ENCODE data around the gene MAP3K6. TPM values are rescaled to one million over a fixed set of nuclear protein-coding genes. Genes with fewer than 3 reads are reported as not detected.

The MAP3K6 gene
- total and polyA plus RNA-seq, 11 donors, result 21.1 to 77.0 (median 47.5) TPM

- Histone ChIP-seq H3K9me3 (no peaks in the 10 kb centered on the region), H3K4me1 (peaks cover 0 to 45% (median 11%) of the 10 kb centered on the region in 12 donors), H3K36me3 (no peaks in the 10 kb centered on the region), H3K4me3 (no peak overlapping the region), H3K27me3 (peaks cover 0 to 5% (median 0%) of the 10 kb centered on the region in 9 donors), H3K27ac (no peak overlapping the region)
- WGBS, 4 donors, result 74 to 83% (median 79%) methylated on average over 5 to 11 of the region's 11 CpGs
- TF ChIP-seq, protein P1, sequence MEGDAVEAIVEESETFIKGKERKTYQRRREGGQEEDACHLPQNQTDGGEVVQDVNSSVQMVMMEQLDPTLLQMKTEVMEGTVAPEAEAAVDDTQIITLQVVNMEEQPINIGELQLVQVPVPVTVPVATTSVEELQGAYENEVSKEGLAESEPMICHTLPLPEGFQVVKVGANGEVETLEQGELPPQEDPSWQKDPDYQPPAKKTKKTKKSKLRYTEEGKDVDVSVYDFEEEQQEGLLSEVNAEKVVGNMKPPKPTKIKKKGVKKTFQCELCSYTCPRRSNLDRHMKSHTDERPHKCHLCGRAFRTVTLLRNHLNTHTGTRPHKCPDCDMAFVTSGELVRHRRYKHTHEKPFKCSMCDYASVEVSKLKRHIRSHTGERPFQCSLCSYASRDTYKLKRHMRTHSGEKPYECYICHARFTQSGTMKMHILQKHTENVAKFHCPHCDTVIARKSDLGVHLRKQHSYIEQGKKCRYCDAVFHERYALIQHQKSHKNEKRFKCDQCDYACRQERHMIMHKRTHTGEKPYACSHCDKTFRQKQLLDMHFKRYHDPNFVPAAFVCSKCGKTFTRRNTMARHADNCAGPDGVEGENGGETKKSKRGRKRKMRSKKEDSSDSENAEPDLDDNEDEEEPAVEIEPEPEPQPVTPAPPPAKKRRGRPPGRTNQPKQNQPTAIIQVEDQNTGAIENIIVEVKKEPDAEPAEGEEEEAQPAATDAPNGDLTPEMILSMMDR (IDR thresholded peaks at IDR 0.05), result no peak
- no peak for TF ChIP-seq POLR2A (IDR thresholded peaks at IDR 0.05)
- ATAC-seq, result peak in 1 of 4 donors; percentile 19
- intact Hi-C loops (cut with DNase I), result loop anchor here in 1 of 10 donors (10.0 kb wide), 1 partner anchor 275 kb away; no protein-coding TSS in a partner anchor
- DNase-seq, result peak in 1 of 5 donors; percentile 53
Observed at GRCh38 chr1:27379564-27380122, 12.9 kb upstream of the MAP3K6 start.

- ATAC-seq (no peak), DNase-seq (no peak)
- TF ChIP-seq, protein P1 (IDR thresholded peaks at IDR 0.05), result no peak
- no peak for TF ChIP-seq POLR2A (IDR thresholded peaks at IDR 0.05)
- peak overlapping the region in 3 of 12 donors; percentile 29 to 44 (median 32) for H3K27ac ChIP-seq
- WGBS, 4 donors, result 62 to 69% (median 65%) methylated on average over 12 of the region's 12 CpGs
- peaks cover 0 to 2% (median 0%) of the 10 kb centered on the region in 9 donors for H3K27me3 ChIP-seq
- H3K4me1 ChIP-seq, result peaks cover 0 to 52% (median 11%) of the 10 kb centered on the region in 12 donors
- no peak overlapping the region for H3K4me3 ChIP-seq
- H3K9me3 ChIP-seq, result no peaks in the 10 kb centered on the region
- no peaks in the 10 kb centered on the region for H3K36me3 ChIP-seq
- intact Hi-C loops (cut with DNase I), result no loop called here
Observed at GRCh38 chr1:27377760-27378495, 11.2 kb upstream of the MAP3K6 start.

GRCh38 chr1:27374362-27375086 is 7.8 kb upstream of the MAP3K6 start, which contains the start of gene FCN3:
FCN3 (minus strand) TSS chr1:27374824; CDS start chr1:27374818, 6 bp downstream.
- peaks cover 0 to 46% (median 10%) of the 10 kb centered on the region in 12 donors for H3K4me1 ChIP-seq
- ATAC-seq, result peak; percentile 43 to 84 (median 52)
- 65 to 71% (median 70%) methylated on average over 4 of the region's 4 CpGs for WGBS, 4 donors
- H3K27me3 ChIP-seq, result no peaks in the 10 kb centered on the region
- peak within 1 kb of the TSS in 2 of 12 donors; percentile 5 to 6 for H3K4me3 ChIP-seq
- no peaks in the 10 kb centered on the region for H3K36me3 ChIP-seq
- H3K9me3 ChIP-seq, result no peaks in the 10 kb centered on the region
- peak in 3 of 5 donors; percentile 57 to 70 (median 67) for DNase-seq
- no peak for TF ChIP-seq POLR2A (IDR thresholded peaks at IDR 0.05)
- TF ChIP-seq, protein P1 (IDR thresholded peaks at IDR 0.05), result no peak
- intact Hi-C loops (cut with DNase I), result no loop called here
- H3K27ac ChIP-seq, result peak within 1 kb of the TSS; percentile 40 to 91 (median 67)
